ENCODE measurements around the gene CACHD1.
A peak's percentile ranks its signal among the peaks of the same experiment; 100 is the strongest.

Gene CACHD1

DNA sequence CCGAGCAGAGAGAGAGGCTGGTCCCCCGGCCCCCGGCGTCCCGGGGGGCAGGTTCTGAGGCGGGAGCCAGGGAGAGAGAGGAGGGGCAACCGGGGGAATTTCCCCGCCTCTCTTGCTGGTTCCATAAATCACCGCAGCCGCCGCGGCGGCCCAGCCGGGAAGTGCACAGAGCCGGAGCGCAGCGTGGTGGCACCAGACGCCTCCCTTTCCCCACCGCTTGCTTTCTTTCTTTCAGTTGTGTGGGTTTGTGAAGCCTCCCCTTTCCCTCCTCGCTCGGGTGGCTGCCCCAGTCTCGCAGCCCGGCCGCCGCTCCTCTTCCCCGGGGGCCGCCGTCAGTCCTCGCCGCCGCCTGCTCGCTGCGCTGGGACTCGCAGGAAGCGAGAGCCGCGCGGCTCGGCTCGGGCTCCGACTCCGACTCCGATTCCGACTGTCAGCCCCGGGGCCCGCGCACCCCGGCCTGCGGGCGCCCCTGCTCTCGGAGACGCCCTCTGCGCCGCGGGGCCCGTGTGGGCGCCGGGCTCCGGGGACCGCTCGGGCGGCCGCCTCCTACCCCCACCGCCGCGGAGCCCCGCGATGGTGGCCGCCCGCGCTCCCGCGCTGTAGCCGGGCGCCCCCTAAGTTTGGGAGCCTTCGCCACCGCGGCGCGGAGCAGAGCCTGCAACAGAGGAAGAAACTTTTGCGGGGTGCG, at the start of gene CACHD1:
Gene CACHD1 (plus strand): TSS at position 153 of the 688 bp plus-strand sequence. CDS start 616 bp downstream, outside the sequence.
- DNase-seq (ENCODE audit: low read depth) = peak; percentile 17

DNA sequence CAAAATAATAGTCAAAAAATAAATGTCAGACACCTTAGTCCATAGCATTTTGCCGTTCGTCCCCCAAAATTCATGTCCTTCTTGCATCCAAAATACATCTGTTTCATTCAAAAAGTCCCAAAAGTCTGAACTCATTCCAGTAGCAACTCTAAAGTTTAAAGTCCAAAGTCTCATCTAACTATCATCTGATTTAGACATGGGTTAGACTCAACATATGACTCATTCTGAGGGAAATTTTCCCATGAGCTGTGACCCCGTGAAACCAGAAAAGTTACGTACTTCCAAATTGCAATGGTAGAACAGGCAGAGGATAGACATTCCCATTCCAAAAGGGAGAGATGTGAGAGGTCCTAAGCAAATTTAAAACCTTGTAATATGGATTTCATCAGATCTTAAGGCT, 48.6 kb upstream of the CACHD1 start:
- no peak for DNase-seq (ENCODE audit: low read depth)

GRCh38 chr1:64423526-64423925, 46.4 kb upstream of the CACHD1 start:
- no peak for DNase-seq (ENCODE audit: low read depth)

- no peak for DNase-seq (ENCODE audit: low read depth)
These were observed 45.5 kb upstream of the CACHD1 start for GRCh38 chr1:64424412-64424811.

DNA sequence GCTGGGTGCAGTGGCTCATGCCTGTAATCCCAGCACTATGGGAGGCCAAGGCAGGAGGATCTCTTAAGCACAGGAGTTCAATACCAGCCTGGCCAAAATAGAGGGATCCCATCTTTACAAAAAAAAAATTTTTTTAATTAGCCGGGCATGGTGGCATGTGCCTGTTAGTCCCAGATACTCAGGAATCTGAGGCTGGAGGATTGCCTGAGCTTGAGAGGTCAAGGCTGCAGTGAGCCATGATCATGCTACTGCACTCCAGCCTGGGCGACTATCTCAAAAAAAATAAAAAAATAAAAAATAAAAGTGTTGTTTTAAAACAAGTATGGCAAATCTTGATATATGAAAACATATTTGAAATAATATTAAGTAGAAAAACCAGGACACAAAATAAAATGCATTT, 44.4 kb upstream of the CACHD1 start:
- DNase-seq (ENCODE audit: low read depth) = no peak

- DNase-seq (ENCODE audit: low read depth) = no peak
These were observed 43.2 kb upstream of the CACHD1 start for GRCh38 chr1:64426681-64427080.

DNA sequence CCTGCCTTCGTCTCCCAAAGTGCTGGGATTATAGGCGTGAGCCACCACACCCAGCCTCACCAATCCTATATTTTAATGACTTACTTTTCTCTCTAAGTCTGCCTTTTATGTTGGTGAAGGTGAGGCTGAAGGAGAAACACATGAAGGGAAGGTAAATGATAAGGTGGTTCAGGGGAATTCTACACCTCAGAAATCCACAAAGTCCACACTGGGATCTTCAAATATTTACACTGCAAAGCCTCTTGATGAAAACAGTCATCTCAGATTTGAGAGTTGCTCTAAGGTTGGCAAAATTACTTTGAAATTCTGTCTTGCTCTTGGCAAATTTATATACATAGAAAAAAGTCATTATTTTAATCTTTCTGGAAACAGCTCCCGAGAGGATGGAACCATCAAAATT, 42.0 kb upstream of the CACHD1 start:
- no peak for DNase-seq (ENCODE audit: low read depth)

DNA sequence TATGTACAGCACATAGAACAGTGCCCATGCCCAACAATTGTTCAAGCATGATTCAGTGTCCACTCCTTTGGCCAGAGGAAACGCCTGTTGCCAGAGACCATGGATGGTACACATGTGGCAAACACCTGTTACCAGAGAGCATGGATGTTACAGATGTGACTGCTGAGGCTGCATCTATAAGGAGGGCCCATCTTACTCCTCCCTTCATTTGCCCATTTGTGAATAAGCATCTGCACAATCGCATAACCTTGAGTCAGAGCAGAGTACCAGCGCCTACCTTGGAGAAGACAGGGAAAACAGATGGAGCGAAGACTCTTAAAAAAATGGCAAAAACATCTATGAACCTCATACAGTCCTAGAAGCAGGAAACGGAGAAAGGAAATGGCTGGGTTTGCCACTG, 36.6 kb upstream of the CACHD1 start:
- DNase-seq (ENCODE audit: low read depth) = no peak

DNA sequence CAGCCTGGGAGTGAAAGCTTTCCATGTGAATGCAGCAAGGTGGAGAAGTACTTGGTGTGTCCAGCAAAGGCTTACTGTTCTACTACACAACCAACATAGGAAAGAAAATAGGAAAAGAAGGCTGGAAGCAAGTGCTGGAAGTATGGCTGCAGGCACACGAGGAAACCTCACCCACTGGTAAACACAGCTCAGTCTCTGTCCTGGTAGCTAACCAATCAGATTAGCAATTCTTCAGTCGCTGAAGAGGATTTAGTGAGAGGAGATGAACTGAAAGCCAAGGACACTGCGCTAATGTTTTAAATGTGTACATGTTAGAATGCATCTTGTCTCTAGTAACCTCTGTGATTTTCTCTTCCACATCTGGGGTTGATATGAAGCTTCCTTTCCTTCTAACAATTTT, 36.2 kb upstream of the CACHD1 start:
- DNase-seq (ENCODE audit: low read depth) = no peak

DNA sequence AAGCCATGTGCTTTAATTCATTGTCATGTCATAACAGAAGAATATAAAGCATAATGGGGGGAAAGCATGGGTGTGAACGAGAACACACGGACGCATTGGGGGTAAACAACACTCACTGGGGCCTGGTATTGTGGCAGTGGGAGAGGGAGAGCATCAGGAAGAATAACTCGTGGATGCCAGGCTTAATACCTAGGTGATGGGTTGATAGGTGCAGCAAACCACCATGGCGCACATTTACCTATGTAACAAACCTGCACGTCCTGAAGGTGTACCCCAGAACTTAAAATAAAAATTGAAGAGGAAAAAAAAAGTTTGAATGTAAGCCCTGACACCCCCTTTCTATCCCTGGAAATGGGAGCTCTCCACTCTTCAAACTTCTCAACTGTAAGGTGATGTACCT, 34.9 kb upstream of the CACHD1 start:
- DNase-seq (ENCODE audit: low read depth) = no peak

DNA sequence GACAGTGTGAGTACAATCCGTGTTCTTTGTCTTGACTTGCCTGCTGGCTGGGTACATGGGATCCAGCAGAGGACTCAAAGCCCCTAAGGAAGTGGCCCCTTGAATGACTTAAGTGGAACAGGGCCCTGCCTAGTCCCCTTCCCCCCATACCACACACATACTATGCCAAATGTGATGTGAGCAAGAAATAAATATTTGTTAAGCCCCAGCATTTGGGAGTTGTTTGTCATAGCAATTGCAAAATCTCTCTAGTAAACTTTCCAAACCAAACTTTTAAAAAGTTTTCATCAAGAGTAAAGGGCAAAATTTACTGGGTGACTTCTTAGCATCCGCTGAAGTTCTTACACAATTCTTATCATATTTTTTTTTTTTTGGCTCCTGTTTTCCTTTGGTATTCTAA, 32.5 kb upstream of the CACHD1 start:
- DNase-seq (ENCODE audit: low read depth) = no peak

DNA sequence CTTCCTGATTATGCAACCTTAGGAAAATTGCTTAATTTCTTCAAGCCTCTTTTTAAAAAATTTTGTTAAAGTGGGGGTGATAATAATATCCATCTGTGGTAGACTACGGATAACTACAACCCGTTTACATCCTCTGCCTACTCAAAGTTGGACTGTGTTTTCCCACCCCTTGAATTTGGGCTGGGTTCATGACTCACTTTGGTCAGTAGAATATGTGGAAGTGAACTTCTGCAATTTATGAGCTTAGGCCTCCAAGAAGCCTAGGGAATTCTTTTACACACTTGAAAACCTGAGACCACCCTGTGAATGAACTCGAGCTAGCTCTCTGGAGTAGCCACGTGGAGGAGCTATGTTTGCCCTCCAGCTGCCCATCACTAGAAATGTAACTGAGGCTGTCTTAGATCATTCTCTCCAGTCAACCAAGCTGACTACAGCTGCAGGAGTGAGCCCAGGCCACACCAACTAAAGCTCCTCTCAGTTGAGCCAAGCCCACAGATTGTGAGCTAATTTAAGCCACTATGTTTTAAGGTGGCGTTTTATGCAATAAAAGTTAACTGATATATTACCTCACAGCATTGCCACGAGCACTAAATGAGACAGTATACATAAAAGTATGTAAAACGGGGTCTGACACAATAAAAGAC, 29.6 kb upstream of the CACHD1 start:
- DNase-seq (ENCODE audit: low read depth) = no peak

GRCh38 chr1:64451440-64451839, 18.5 kb upstream of the CACHD1 start:
- DNase-seq (ENCODE audit: low read depth) = no peak

GRCh38 chr1:64453688-64454087, 16.2 kb upstream of the CACHD1 start:
- no peak for DNase-seq (ENCODE audit: low read depth)

- no peak for DNase-seq (ENCODE audit: low read depth)
These were observed 11.0 kb upstream of the CACHD1 start for GRCh38 chr1:64458915-64459314.

GRCh38 chr1:64459743-64460142, 10.2 kb upstream of the CACHD1 start:
- no peak for DNase-seq (ENCODE audit: low read depth)

- DNase-seq (ENCODE audit: low read depth) = no peak
These were observed 3.9 kb upstream of the CACHD1 start for GRCh38 chr1:64466033-64466432.

DNA sequence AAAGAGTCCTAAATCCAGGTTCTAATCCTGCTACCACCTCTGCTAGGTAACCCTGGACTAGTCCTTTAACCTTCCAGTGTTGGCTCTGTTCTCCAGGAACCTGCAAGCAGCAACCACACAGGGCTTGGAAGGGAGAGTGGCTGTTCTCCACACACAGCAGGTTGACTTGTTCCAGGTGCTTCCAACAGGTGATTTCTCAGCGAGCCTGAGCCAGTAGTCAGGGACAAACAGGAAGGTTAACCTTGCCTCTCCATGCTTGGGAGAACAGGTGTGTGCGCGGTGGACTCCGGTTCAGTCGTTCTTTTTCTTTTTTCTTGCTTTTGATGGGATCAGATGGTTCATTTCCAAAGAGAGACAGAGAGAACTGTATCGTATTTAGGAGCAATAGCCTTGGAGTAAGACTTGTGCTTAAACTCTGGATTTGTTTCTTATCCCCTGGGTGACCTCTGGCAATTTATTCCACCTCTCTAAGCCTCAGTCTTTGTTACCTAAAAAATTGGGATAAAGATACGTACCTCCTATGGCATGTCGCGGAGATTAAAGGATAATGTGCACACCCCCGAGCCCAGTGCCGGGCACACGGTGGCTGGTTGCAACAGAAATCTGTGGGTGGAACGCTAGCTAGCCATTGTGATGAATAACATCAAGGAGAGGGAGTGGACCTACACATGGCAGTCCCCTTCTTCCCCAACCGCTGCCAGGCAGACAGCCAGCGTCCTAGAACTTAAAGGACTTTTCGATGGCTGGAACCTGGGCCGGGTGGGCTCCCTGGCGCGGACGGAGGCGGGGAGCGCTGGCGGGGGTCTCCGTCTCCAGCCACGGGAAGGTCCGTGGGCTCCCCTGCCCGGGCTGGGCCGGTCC, 583 bp upstream of the CACHD1 start:
- DNase-seq (ENCODE audit: low read depth) = no peak

- DNase-seq (ENCODE audit: low read depth) = no peak
These were observed 812 bp downstream of the CACHD1 start for GRCh38 chr1:64470665-64471217.

GRCh38 chr1:64471218-64472039, 1.5 kb downstream of the CACHD1 start:
- DNase-seq (ENCODE audit: low read depth) = no peak

DNA sequence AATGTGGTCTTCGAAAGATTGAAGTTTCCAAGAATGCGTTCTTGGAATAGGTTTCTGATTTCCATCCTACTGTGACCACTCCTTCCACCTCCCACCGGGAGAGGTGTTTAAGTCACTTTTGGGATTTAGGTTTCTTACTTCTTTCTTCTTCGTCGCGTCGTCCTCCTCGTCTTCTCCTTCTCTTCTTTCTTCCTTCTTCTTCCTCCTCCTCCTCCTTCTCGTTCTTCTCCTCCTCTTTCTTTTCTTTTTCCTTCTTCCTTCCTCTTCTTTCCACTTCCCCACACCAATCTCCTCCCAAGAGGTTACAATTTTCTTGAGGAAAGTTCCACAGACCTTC, 2.1 kb downstream of the CACHD1 start:
- no peak for DNase-seq (ENCODE audit: low read depth)

GRCh38 chr1:64472805-64473204, 2.9 kb downstream of the CACHD1 start:
- DNase-seq (ENCODE audit: low read depth) = no peak
